ENCODE measurements around the gene HECA.
"Not testable (repeated sequence)": the region's sequence is repeated elsewhere in the genome, so short reads cannot be mapped to it uniquely, and the experiment has no call there.

The HECA gene

DNA sequence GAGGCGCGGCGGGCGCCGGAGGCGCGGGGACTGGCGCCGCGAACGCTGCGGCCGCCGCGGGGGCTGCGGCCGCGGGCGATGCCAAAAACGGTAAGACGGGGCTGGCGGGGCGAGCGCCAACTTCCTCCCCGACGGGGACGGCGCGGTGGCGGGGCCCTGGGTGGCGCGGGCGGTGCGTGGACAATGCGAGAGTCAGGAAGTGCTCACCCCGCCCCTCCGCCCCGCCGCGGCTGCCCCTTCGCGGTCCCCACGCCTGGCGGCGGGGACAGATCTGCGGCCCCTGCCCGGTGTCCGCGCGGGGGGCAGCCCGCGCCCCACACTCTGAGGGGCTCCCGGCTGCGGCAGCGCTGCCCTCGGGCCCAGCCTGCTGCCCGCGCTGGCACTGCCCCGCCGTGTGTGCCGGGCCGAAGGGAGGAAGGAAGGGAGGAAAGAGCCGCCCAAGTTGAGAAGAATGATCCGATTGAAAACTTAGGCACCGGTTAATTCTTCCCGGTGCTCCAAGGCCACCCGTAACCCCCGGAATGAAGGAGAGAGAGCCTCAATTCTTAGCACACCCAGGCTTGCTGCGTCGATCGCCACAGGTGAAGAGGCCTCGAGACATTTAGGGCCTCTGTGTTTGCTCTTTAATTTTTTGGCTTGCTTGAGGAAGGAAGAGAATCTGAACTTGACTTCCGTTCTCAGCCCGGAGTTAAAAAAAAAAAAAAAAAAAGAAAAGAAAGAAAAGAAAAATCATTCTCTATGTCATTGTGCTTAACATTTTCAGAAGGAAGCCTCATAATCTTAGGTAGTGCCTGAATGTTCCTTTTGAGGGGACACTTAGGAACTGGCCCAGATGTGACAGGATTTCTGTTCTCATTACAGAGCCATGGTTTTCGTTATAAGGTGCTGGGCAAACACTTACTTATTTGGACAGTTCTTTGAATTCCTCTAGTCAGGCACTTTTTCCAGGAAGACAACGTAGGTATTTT is 982 bp downstream of the HECA start:
- peak; percentile 20 to 64 for DNase-seq

DNA sequence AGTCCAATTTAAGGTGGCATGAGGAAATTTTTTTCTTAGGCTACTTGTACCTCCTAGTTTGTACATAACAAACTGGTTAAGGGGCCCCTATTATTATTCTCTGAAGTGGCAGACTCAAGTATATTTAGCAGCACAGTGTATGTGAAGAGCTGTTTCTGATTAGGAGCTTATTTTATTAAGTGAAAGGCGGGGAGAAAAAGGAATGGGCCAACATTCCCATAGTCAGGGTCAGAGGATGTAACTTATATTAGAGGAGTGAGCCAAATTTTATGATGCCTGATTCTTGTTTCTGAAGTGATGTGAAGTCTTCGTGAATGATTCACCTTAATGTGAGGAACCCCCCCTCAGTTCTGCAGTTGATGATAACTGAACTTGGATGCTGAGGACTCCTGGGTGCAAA is 2.8 kb downstream of the HECA start:
- no peak for DNase-seq

DNA sequence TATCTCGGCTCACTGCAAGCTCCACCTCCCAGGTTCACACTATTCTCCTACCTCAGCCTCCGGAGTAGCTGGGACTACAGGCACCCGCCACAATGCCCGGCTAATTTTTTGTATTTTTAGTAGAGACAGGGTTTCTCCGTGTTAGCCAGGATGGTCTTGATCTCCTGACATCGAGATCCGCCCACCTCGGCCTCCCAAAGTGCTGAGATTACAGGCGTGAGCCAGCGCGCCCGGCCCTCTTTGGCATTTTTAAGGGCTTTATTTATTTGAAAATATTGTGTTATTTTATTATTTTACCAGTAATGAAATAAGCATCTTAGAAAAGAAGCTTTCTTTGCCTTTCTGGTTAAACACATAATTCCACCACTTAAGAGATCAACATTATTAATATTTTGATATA is 6.0 kb downstream of the HECA start:
- not testable (repeated sequence) for DNase-seq

DNA sequence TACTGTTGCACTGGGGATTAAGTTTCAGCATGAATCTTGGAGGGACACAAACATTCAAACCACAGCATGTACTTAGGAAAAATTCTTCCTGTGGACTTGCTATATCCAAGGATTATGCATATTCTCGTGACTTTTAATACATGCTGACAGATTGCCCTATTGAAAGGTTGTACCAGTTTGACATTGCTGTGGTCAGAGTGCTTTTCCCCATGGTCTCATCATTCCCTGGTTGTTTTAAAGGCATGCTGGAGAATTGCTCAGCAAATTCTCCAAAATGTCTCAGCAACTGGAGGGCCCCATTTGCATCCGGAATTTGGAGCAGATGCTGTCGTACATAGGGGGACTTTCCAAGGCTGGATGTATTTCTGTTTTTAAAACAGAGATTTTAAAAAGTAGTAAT is 7.4 kb downstream of the HECA start:
- no peak for DNase-seq

DNA sequence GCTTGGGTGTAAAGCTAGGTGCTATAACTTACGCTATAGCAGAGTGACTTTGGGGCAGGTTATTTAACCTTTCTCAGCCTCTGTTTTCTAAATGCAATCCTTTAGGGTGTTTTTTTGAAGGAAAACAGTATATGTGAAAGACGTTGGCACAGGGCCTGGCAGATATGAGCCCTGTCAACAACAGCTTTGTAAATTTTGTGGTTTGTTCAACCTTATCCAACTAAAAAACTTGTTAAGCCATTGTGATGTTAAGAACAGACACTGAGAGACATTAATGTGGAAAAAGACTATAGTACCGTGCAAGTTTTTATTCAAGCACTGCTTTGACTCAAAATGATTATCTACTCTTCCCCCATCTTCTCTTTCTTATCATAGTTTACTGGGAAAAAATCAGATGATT is 8.2 kb downstream of the HECA start:
- no peak for DNase-seq

DNA sequence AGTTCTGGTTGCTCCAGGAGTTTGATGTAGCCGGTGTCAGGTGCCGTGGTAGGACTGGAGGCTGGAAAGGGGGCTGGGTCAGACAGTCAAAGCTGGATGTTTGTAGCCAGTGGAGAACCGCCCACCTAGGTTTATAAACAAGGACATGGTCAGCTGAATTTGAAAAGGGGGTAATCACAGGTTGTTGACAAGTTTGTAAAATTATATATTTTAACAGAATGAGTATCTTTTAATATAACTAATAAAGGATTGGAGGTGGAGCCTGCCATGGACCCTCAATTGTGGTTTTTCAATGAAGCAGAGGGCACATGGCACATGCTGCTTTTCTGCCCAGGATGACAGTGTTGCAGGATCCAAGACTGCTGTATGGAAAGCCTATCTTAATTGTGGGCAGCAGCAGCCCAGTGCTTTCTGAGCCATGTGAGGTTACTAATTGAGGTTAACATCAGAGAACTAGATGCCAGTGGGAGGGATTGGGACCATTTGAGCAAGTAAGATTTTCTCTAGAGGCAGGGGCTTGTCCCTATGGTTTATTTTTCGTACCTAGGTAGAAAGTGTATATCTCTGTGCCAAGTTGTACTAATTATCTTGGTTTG is 9.7 kb downstream of the HECA start:
- DNase-seq = no peak

DNA sequence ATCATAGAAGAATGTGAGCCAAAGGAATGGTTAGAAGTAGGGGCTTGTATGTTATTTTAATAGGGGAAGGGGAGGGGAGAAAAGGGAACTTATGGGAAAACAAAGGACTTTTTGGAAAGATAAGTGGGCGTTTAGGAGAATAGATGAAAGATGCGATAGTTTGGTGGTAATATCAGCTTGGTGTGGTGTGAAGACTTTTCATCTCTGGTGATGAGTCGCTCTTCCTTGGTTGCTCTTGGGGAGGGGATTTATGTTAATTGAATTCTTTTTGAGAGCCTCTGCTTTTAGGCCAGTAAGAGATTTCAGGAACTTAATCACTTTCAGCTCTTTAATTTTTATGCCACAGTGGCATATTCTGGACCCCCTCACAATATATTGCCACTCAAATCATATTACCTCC is 10.8 kb downstream of the HECA start:
- peak in 1 of 2 donors; percentile 67 for DNase-seq

DNA sequence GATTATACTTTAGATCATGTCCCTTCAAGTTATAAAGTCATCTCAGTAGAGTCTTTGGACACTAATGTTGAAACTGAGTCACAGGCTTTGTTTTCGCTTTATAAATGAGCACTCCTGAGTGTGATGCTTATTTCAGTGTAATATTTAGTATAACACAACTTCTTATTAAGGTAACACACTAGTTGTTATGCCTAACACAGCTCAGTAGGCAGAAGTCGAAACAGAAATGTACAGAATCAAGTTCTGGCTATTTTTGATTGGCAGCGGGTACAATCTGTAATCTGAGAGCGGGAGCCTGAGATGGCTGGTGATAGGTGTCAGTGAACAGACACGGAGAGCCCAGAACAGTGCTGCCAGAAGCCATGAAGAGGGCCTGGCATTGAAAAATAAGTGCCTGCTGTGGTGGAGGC is 11.4 kb downstream of the HECA start:
- no peak for DNase-seq

DNA sequence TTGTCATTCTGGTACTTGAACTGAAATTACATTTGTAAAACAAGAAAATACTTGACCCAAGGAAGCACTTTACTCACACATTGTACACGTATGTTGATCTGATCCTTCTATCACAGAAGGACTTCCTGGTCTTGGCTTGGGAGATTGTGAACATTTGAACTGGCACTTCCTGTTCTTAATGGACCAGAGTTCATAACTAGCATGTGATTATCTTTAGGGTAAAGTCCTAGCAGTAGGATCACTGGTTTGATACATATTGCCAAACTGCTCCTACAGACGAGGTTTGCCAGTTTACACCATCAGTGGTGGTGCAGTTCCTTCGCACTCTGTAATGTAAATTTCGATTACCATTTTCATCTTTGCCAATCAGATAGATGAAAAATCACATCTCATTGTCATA is 12.7 kb downstream of the HECA start:
- no peak for DNase-seq

DNA sequence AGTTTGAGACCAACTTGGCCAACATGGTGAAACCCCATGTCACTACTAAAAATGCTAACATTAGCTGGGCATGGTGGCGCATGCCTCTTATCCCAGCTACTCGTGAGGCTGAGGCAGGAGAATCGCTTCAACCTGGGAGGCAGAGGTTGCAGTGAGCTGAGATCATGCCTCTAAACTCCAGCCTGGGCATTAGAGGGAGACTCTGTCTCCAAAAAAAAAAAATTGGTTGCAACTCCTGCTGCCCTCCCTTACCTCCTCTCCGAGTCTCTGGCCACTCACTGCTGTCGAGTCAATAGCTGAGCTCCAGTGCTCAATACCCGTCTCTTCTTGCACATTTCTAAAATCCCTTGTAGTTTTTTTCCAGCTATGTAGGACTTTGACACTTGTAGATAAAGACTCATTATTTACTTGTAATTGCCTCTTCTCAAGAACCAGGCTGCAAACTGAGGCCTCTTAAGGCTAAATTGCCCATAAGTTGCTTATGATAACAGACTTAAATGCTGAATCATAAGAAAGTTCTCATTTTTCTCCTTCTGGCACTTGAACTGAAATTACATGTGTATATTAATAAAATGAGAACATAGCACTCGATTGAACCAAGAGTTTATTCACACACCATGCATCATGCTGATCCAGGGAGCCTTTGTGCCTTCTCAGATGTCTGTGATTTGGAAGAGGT is 13.8 kb downstream of the HECA start:
- no peak for DNase-seq

DNA sequence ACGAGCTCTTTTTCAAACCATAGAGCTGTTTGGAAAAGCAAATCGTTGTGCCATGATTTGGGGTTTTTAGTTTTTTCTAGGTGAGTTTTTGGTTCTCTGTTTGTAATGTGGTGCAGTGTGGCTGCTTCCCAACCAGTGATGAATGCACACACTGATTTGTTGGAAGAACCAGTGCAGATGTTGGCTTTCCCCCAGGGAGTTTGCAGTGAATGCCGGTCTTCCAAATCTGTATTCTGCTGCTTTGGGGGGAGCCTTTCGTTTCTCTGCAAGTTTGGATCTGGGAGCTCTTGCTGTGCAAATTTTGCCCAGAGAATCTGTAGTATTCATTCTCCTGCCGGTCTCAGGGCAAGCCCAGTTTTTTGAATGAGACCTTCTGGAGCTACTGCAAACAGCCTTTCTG is 14.5 kb downstream of the HECA start:
- no peak for DNase-seq

DNA sequence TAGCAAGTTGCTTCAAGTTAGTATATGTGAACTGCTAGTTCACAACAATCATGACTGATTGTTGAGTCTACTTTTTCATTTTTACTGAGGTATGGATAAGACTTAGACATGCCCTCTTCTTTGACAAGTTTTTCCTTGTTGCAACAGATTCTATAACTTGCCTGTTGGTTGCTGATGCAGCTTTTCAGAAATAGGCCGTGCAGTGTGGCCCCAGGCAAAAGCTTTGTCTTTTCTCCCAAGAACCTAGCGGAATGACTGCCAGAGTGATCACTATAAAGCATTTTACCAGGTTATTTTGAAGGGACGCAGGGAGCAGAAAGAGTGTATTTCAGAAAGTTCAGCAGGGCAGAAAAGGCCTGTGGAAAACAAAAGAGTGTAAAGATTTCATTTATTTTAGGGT is 16.0 kb downstream of the HECA start:
- no peak for DNase-seq

DNA sequence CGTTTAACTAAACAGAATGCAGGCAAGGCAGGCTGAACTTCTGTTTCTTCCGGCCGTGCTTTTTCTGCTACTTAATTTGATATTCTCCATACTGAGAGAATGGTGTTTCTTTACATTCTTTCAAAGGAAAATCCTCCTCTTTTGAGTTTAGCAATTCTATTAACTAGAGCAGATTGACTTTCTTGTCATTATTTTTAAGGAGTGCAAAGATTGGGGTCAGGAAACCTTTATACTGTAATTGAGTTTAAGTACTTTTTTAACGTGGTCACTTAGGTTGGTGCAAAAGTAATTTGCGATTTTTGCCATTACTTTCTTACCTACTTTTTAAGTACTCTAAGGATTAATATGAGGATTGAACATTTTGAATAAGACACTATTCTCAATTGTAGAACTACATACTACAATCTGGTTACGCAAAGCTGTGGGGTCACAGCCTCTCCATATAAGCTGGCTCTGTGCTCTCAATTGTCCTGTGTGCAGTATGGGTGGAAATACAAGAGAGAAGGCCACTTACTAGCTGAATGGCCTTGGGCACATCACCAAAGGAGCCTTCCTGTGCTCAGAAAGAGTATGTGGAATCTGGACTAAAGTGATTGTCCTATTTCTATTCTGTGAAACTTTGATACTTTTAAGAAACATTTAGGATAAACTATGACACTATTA is 16.7 kb downstream of the HECA start:
- DNase-seq = no peak

DNA sequence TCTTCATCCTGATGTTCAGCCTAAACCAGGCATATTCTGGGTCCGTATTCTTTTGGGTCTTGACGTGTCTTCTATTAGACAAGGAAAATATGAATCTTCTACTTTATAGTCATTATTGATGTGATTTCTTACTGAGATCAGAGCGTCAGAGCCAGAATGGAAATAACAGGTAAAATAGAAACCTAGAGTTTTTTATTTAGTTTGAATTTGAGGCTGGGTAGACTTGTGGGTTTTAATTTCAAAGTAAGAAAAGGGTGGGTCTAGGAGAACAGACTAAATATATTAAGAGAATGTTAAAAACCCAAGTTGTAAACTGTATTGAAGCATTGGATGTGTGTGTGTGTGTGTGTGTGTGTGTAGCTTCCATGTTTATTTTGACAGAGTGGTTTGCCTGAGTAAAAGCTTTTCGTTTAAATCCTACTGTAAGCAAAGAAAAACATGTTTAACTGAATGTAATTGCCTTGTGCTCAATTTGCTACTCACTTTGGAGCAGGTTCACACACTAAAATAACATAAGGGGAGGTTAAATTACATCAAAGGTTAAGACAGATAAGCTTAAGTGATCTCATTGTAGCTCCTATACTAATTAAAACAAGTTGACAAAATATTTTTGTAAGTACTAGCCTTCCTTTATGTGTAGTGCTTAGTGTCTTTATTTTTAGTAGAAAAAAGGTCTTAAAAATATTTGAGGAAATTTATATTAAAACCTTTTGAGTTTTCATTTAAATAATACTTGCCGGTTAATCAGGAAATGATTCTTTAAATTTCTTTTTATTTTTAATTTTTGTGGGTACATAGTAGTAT is 17.4 kb downstream of the HECA start:
- no peak for DNase-seq

DNA sequence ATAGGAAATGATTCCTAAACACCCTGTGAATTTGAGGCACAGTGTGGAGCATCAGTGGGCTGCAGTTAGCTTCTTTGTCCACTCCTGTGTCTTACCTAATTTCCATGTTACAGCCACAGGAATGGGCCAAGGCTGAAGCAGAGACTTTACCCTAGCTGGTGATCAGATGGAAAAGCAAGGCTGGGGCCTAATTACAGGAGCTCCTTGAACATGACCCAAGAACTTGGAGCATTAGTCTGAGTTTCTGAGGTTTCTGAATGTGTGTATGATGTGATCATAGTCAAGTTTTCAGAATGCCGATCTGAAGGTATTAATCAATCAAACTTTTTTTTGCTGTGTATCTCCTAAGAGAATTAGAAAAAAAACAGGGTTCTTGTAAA is 18.0 kb downstream of the HECA start:
- no peak for DNase-seq

DNA sequence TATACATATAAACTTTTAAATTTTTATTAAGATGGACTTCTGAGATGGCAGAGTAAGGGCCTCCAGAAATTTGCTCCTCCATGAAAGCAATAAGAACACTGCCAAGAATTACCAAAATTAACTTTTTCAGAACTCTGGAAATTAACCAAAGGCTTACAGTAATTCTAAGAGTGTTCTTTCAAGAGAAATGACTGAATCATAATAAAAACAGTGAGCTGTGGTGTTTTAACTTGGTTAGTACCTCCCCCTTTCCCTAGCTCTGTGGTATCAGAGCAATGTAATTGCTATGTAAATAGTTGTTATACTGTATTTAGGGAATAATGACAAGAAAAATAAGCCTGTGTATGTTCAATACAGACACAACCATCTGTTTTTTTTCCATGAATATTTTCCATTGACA is 19.0 kb downstream of the HECA start:
- DNase-seq = no peak

DNA sequence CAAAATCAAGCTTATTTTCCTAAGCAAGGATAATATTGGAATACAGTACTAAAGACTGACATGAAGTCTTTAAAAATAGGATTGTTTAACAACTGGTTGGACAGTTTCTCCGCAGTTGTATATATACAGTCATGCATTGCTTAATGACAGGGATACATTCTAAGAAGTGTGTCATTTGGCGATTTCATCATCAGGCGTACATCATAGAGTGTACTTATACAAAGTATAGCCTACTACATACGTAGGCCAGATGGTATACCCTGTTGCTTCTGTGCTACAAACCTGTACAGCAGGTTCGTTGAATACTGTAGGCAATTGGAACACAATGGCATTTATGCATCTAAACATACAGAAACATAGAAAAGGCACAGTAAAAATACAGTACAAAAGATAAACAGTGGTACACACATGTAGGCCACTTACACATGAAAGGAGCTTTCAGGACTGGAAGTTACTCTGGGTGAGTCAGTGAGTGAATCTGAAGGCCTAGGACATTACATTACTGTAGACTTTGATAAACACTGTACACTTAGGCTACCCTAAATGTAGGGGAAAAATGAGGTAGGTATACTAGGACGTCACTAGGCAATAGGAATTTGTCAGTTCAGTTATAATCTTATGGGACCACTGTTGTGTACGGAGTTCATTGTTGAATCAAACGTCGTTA is 20.1 kb downstream of the HECA start:
- no peak for DNase-seq

DNA sequence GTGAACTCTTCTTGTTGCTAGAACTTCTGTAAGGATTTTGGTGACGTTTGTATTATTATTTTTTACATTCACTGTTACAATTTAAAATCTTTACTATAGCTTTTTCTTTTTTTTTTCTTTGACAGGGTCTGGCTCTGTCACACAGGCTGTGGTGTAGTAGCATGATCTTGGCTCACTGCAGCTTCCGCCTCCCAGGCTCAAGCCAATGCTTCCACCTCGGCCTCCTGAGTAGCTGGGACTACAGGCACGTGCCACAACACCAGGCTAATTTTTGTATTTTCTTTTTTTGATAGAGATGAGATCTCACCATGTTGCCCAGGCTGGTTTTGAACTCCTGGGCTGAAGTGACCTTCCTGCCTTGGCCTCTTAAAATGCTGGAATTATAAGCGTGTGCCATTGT is 21.2 kb downstream of the HECA start:
- no peak for DNase-seq

DNA sequence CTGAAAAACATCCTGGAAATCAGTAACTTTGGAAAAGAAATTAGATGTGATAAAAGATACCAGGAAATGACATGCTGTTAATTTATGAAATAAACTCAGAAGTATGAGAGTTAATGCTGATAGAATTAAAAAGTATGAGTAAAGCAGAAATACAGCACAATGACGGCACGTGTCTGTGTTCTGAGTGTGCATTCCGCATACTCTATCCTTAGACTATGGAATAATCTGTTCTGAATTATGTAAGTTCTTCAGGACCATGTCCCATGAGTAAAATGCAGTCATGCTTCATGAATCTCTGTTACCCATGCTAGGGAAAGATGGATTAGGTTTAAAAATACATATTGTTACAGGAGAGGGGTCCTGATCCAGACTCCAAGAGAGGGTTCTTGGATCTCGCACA is 21.7 kb downstream of the HECA start:
- DNase-seq = no peak

DNA sequence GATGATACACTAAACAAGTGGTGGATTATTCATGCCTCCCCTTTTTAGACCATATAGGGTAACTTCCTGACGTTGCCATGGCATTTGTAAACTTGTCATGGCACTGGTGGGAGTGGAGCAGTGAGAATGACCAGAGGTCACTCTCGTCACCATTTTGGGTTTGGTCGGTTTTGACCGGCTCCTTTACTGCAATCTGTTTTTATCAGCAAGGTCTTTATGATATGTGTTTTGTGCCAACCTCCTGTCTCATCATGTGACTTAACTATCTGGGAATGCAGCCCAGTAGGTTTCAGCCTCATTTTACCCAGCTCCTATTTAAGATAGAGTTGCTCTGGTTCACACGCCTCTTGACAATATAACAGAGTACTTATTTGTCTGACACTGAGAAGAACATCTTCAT is 22.2 kb downstream of the HECA start:
- not testable (repeated sequence) for DNase-seq

DNA sequence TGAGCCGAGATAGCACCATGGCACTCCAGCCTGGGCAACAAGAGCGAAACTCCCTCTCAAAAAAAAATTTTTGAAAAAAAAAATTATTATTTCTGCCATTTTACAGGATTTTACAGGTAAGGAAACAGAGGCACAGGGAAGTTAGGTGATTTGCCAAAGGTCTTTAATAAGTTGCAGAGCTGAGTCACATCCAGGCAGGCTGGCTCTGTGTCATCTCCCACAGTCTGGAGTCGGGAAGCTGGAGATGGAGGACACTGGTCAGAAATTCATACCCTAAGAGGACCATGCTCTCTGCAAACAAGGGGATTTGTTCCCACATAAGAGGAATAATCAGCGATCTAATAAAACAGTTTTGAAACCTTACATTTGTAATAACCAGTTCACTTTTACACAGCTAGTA is 24.1 kb downstream of the HECA start:
- DNase-seq = no peak

DNA sequence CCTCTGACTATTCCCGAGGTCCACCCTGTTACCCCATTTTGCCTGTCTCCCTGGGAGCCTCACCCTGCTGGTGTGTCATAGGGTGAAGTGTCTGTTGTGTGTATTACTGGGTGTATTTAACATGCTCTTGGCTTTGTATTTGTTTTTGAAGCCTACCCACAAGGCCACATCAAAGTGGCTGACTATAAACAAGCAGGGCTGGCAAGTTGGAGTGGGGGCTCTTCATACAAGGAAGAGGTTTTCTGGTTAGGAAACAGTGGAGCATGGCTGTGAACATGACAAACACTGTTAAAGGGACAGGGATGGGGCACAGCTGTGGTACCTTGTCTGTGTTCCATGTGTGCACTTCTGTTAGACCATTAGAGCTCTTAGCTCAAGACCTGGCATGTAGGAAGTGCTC is 26.3 kb downstream of the HECA start:
- DNase-seq = no peak
